Progenitor cell of endocrine pancreas (in vitro differentiated cells): ENCODE data around the gene ME3. TPM values are rescaled to one million over a fixed set of nuclear protein-coding genes. Genes with fewer than 3 reads are reported as not detected.
A peak's percentile ranks its signal among the peaks of the same experiment; 100 is the strongest.

Source experiments
- DNase-seq: peaks from one replicate; pipeline ENCODE4 v3.0.0; 2021; ENCODE audit warnings: low spot score; ENCODE audit not compliant: unreplicated experiment
- H3K27ac Mint-ChIP-seq: 2 replicates; pipeline ENCODE4 v1.8.0; 2021; ENCODE audit warnings: mild to moderate bottlenecking, moderate library complexity, mixed read lengths
- H3K27me3 Mint-ChIP-seq: 2 replicates; pipeline ENCODE4 v1.8.0; 2021; ENCODE audit warnings: mixed read lengths
- H3K36me3 Mint-ChIP-seq: 2 replicates; pipeline ENCODE4 v1.8.0; 2022; ENCODE audit warnings: mixed read lengths; ENCODE audit not compliant: insufficient read depth
- H3K4me1 Mint-ChIP-seq: 2 replicates; pipeline ENCODE4 v1.8.0; 2021; ENCODE audit warnings: low read depth, mixed read lengths
- H3K4me3 Mint-ChIP-seq: 2 replicates; pipeline ENCODE4 v1.8.0; 2021; ENCODE audit warnings: low read depth, mild to moderate bottlenecking, moderate library complexity, mixed read lengths
- H3K9me3 Mint-ChIP-seq: 2 replicates; pipeline ENCODE4 v1.8.0; 2021; ENCODE audit warnings: low read depth, mixed read lengths
- total RNA-seq: library from RNA; stranded (reverse); gene quantifications from 2 replicates; pipeline ENCODE4 v1.2.1, GENCODE V29; 2021
- TF ChIP-seq, protein P1 (sequence below): fragments of 200-600 bp; sonication (generic); IDR thresholded peaks from one replicate; pipeline ENCODE4 v1.5.0; 2021; ENCODE audit warnings: antibody characterized with exemption, mild to moderate bottlenecking; ENCODE audit not compliant: unreplicated experiment

The ME3 gene
- total RNA-seq, 1 donor from 2014 or later, result 8.6 TPM

DNA sequence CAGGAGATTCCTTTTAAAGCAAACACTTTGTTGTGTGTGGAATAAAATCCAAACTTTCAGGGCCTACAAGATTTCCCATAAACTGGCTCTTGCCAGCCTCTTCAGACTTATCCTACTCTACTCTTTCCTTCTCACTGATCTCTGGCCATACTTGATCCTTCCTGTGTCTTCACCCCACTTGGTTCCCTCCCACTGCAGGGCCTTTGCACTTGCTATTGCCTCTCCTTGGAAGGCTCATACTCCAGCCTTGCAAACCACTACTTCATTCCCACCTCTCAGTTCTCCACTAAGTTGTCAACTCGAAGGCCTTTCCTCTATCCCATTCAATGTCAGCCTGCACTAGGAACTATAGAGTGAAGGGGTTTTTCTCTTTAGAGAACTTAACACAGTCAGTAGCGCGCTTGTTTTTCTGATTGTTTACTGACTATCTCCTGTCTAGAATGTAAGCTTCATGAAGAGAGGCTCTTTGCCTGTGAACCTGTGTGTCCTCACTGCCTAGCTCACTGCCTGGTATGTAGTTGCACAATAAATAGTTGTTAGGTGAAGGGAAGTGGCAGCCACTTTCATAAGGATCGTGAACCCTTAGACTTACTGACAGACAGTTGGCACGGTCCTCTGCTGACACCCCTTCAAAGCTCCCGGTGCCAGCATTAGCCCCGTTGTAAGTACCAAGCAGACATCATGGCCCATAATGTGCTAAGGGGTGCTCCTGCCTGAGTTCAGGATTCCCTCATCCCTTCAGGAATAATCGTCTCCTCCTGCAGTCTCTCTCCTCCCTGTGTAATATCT, 833 bp upstream of the ME3 start:
- peaks cover 28% of the 10 kb centered on the region for H3K4me1 Mint-ChIP-seq
- H3K27me3 Mint-ChIP-seq, result peaks cover 49% of the 10 kb centered on the region
- H3K4me3 Mint-ChIP-seq, result peak overlapping the region; percentile 54
- DNase-seq, result no peak
- H3K9me3 Mint-ChIP-seq, result no peaks in the 10 kb centered on the region
- TF ChIP-seq, protein P1, sequence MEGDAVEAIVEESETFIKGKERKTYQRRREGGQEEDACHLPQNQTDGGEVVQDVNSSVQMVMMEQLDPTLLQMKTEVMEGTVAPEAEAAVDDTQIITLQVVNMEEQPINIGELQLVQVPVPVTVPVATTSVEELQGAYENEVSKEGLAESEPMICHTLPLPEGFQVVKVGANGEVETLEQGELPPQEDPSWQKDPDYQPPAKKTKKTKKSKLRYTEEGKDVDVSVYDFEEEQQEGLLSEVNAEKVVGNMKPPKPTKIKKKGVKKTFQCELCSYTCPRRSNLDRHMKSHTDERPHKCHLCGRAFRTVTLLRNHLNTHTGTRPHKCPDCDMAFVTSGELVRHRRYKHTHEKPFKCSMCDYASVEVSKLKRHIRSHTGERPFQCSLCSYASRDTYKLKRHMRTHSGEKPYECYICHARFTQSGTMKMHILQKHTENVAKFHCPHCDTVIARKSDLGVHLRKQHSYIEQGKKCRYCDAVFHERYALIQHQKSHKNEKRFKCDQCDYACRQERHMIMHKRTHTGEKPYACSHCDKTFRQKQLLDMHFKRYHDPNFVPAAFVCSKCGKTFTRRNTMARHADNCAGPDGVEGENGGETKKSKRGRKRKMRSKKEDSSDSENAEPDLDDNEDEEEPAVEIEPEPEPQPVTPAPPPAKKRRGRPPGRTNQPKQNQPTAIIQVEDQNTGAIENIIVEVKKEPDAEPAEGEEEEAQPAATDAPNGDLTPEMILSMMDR, result no peak
- H3K36me3 Mint-ChIP-seq, result no peaks in the 10 kb centered on the region
- no peak overlapping the region for H3K27ac Mint-ChIP-seq

DNA sequence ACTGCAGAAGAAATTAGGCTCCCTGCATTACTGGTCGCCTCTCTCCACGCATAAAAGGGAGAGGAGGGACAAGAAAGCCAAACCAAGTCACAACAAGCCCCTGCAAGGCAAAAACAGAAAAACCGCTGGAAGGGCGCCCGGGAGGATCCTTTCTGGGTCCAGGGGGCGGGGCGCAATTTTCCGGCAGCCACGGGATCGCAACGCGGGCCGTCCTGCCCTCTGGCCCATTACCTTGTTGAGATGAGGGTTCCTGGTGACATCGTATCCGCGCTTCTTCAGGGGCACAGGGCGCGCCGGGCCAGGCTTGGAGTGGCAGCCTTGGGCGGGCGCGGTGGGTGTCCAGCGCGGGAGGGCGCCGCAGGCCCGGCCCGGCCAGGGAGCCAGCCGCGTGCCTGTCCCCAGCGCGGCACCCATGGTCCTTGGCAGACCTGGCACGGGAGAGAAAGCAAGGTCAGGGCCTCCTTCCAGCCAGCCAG, 847 bp downstream of the ME3 start:
- Mint-ChIP-seq H3K27ac (no peak overlapping the region), H3K27me3 (peaks cover 59% of the 10 kb centered on the region), H3K4me1 (peaks cover 28% of the 10 kb centered on the region), H3K36me3 (no peaks in the 10 kb centered on the region), H3K9me3 (no peaks in the 10 kb centered on the region), H3K4me3 (peak overlapping the region; percentile 68)
- no peak for DNase-seq
- TF ChIP-seq, protein P1, result no peak

DNA sequence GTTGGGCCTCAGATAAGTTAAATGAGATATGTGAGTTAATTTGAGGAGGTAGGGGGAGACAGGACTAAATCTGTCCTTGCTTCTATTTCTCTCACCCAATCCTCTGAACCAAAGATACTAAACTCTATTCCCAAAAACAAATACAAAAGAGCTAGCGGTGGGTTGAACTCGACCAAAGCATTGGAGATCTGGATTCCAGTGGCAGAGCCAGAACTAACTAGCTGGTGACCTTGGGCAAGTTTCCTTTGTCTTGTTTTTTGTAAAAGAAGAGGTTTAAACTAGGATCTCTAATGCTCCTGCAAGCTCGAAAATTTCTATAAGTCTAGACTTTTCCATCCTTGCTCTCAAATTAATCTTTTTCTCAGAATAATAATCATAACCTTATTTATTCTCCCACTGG, 1.5 kb downstream of the ME3 start:
- H3K36me3 Mint-ChIP-seq, result no peaks in the 10 kb centered on the region
- TF ChIP-seq, protein P1, result no peak
- H3K4me1 Mint-ChIP-seq, result peaks cover 28% of the 10 kb centered on the region
- H3K27me3 Mint-ChIP-seq, result peaks cover 58% of the 10 kb centered on the region
- H3K4me3 Mint-ChIP-seq, result peak overlapping the region; percentile 68
- no peak for DNase-seq
- H3K9me3 Mint-ChIP-seq, result no peaks in the 10 kb centered on the region
- no peak overlapping the region for H3K27ac Mint-ChIP-seq

DNA sequence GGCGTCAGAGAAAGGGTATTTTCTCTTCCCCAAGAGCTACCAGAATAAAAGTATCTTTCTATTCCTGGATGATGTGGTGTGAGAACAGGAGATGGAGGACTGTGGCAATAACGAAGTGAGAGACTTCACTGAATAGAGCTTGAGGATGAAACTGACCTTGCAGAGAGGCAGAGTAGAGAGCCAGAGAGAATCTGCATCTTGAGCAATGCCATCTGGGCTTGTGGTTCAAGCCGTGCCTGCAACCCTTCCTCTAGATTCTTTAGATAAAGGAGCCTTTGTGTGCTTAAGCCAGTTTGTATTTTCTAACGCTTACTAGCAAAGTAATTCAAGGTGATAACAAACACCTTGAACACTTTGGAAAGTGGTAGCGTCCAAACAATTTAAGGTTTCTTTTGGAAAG, 2.2 kb downstream of the ME3 start:
- TF ChIP-seq, protein P1, result no peak
- Mint-ChIP-seq H3K9me3 (no peaks in the 10 kb centered on the region), H3K4me1 (peaks cover 28% of the 10 kb centered on the region), H3K36me3 (no peaks in the 10 kb centered on the region), H3K4me3 (no peak overlapping the region), H3K27me3 (peaks cover 65% of the 10 kb centered on the region), H3K27ac (no peak overlapping the region)
- no peak for DNase-seq

DNA sequence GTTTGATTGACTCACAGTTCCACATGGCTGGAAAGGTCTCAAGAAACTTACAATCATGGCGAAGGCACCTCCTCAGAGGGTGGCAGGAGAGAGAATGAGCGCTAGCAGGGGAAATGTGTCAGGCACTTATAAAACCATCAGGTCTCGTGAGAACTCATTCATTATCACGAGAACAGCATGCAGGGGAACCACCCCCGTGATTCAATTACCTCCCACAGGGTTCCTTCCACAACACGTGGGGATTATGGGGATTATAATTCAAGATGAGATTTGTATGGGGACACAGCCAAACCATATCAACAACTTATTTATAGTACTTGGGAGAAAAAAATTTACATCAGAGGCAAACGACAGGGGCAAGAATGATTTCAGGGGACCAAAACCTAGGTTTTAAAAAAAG, 3.0 kb downstream of the ME3 start:
- H3K4me1 Mint-ChIP-seq, result peaks cover 24% of the 10 kb centered on the region
- peaks cover 72% of the 10 kb centered on the region for H3K27me3 Mint-ChIP-seq

More for the DNA sequence above, 3.0 kb downstream of the ME3 start:
- no peak overlapping the region for H3K27ac Mint-ChIP-seq
- TF ChIP-seq, protein P1, result no peak
- no peaks in the 10 kb centered on the region for H3K9me3 Mint-ChIP-seq
- no peak for DNase-seq
- no peaks in the 10 kb centered on the region for H3K36me3 Mint-ChIP-seq
- no peak overlapping the region for H3K4me3 Mint-ChIP-seq
